Keratinocyte (primary cell): ENCODE results near the gene HOXC9. TPM values are rescaled to one million over a fixed set of nuclear protein-coding genes. Genes with fewer than 3 reads are reported as not detected.

Experiments
- DNase-seq: peaks from one replicate; pipeline ENCODE4 v3.0.0-alpha.2; 2011; ENCODE audit warnings: low read depth, missing footprints, low spot score
- FAIRE-seq: peaks from 2 replicates; lab custom pipeline; 2011; peaks lifted over from hg19 to GRCh38; lab: Jason Lieb, UNC
- H2AFZ ChIP-seq: 2 replicates; pipeline ENCODE4 v1.6.0; 2012; ENCODE audit warnings: low read length, control low read depth, inconsistent platforms; ENCODE audit not compliant: control insufficient read depth
- H3K27ac ChIP-seq: 2 replicates; pipeline ENCODE4 v1.5.1; 2011; ENCODE audit warnings: low read length; ENCODE audit not compliant: control insufficient read depth, insufficient read depth
- H3K27me3 ChIP-seq: 3 replicates; pipeline ENCODE4 v1.6.0; 2011; ENCODE audit warnings: low read length; ENCODE audit not compliant: control insufficient read depth, insufficient read depth; ENCODE audit errors: extremely low read depth
- H3K36me3 ChIP-seq, 2 experiments: 2 replicates in 1 of 2; 3 replicates in 1 of 2; pipeline ENCODE4 v1.5.1; 2011; ENCODE audit warnings: low read length in 2 of 2, mild to moderate bottlenecking in 1 of 2; ENCODE audit not compliant: control insufficient read depth in 2 of 2, insufficient read depth in 2 of 2; ENCODE audit errors: extremely low read depth in 1 of 2
- H3K4me1 ChIP-seq: 3 replicates; pipeline ENCODE4 v1.5.1; 2011; ENCODE audit warnings: low read length; ENCODE audit not compliant: control insufficient read depth, insufficient read depth; ENCODE audit errors: extremely low read depth
- H3K4me2 ChIP-seq: 3 replicates; pipeline ENCODE4 v1.6.0; 2011; ENCODE audit warnings: low read depth, low read length; ENCODE audit not compliant: control insufficient read depth, insufficient read depth; ENCODE audit errors: extremely low read depth
- H3K4me3 ChIP-seq, 3 experiments: fragments of 200-600 bp in 1 of 3; sonication (generic) in 1 of 3; 2 replicates in 2 of 3; 3 replicates in 1 of 3; pipeline ENCODE4 v1.5.1; 2011 to 2016; ENCODE audit warnings: low read length in 3 of 3, mild to moderate bottlenecking in 3 of 3, control low read depth in 2 of 3, inconsistent platforms in 1 of 3, low read depth in 1 of 3, mixed read lengths in 1 of 3, mixed run types in 1 of 3, moderate library complexity in 1 of 3; ENCODE audit not compliant: control insufficient read depth in 2 of 3, insufficient read depth in 2 of 3; ENCODE audit errors: extremely low read depth in 1 of 3
- H3K79me2 ChIP-seq: 2 replicates; pipeline ENCODE4 v1.6.0; 2012; ENCODE audit warnings: low read length; ENCODE audit not compliant: control insufficient read depth, insufficient read depth
- H3K9ac ChIP-seq: 3 replicates; pipeline ENCODE4 v1.6.0; 2011; ENCODE audit warnings: low read length; ENCODE audit not compliant: control insufficient read depth, insufficient read depth; ENCODE audit errors: extremely low read depth
- H3K9me1 ChIP-seq: 3 replicates; pipeline ENCODE4 v1.6.0; 2011; ENCODE audit warnings: low read length; ENCODE audit not compliant: control insufficient read depth, insufficient read depth; ENCODE audit errors: extremely low read depth
- H3K9me3 ChIP-seq: 2 replicates; pipeline ENCODE4 v1.5.1; 2012; ENCODE audit warnings: low read depth, low read length; ENCODE audit not compliant: control insufficient read depth
- H4K20me1 ChIP-seq: 3 replicates; pipeline ENCODE4 v1.6.0; 2011; ENCODE audit warnings: low read length; ENCODE audit not compliant: control insufficient read depth, insufficient read depth; ENCODE audit errors: extremely low read depth
- CTCF ChIP-seq, 3 experiments: IDR thresholded peaks in 1 of 3; conservative IDR thresholded peaks in 1 of 3; optimal IDR thresholded peaks in 1 of 3; 2 replicates in 2 of 3; 3 replicates in 1 of 3; pipeline versions ENCODE3 to v1.5.1; 2011; ENCODE audit warnings: low read length in 3 of 3, mild to moderate bottlenecking in 3 of 3, moderate library complexity in 2 of 3, control low read depth in 1 of 3, inconsistent platforms in 1 of 3; ENCODE audit not compliant: insufficient read depth in 2 of 3; ENCODE audit errors: extremely low read depth in 1 of 3
- EZH2 ChIP-seq: IDR thresholded peaks from one replicate; pipeline ENCODE4 v1.6.1; 2012; ENCODE audit warnings: inconsistent platforms, mild to moderate bottlenecking, low read length, moderate library complexity
- dilution Hi-C: fragments of 300-500 bp; cut with MboI; formaldehyde crosslinking; loops from one replicate; pipeline ENCODE4 v1.7.0; 2020; ENCODE audit warnings: low sequenced_read_pairs; ENCODE audit not compliant: extremely low pct_ligation_motif_present
- polyA plus RNA-seq, 5 experiments: library from polyadenylated mRNA; depleted of rRNA in 3 of 5; stranded (reverse) in 3 of 5; stranded (forward) in 1 of 5; unstranded in 1 of 5; fragments of >200 nt; gene quantifications; 1 replicate in 1 of 5; 2 replicates in 3 of 5; 3 replicates in 1 of 5; pipeline versions ENCODE4 v1.2.1 to v1.2.3, GENCODE V29; 2011 to 2012; ENCODE audit warnings: missing spikeins in 2 of 5, low read depth in 1 of 5, low replicate concordance in 1 of 5

Gene HOXC9
- polyA plus RNA-seq, 1 donor (not counting 4 experiments of a cell fraction or from before 2014, with no cell fraction given) = 1.8 TPM

GRCh38 chr12:53960187-53961024, 39.6 kb upstream of the HOXC9 start:
- Histone ChIP-seq H3K27ac (no peak overlapping the region), H4K20me1 (no peaks in the 10 kb centered on the region), H2AFZ (no peak overlapping the region), H3K4me2 (no peak overlapping the region), H3K9me1 (no peaks in the 10 kb centered on the region), H3K36me3 (peaks cover 0 to 2% of the 10 kb centered on the region in 2 experiments), H3K9ac (no peak overlapping the region), H3K4me3 (no peak overlapping the region), H3K79me2 (no peaks in the 10 kb centered on the region), H3K4me1 (peaks cover 14% of the 10 kb centered on the region), H3K27me3 (peaks cover 47% of the 10 kb centered on the region), H3K9me3 (no peaks in the 10 kb centered on the region)
- FAIRE-seq (no peak), DNase-seq (no peak)
- dilution Hi-C loops = no loop called here
- TF ChIP-seq EZH2 = no peak
- no peak for TF ChIP-seq CTCF (optimal IDR thresholded peaks at IDR 0.05 in 1 of 3, IDR thresholded peaks at IDR 0.05 in 1 of 3, conservative IDR thresholded peaks at IDR 0.05 in 1 of 3; ENCODE audit: extremely low read depth in 1 of 3, insufficient read depth in 2 of 3, low read length in 3 of 3)

GRCh38 chr12:53961025-53961761, 38.8 kb upstream of the HOXC9 start:
- Histone ChIP-seq H3K9me1 (no peaks in the 10 kb centered on the region), H3K4me2 (no peak overlapping the region), H3K27ac (no peak overlapping the region), H3K27me3 (peaks cover 39% of the 10 kb centered on the region), H3K4me3 (no peak overlapping the region), H3K9me3 (no peaks in the 10 kb centered on the region), H2AFZ (no peak overlapping the region), H3K79me2 (no peaks in the 10 kb centered on the region), H4K20me1 (no peaks in the 10 kb centered on the region), H3K4me1 (peaks cover 6% of the 10 kb centered on the region), H3K36me3 (peaks cover 0 to 2% of the 10 kb centered on the region in 2 experiments), H3K9ac (no peak overlapping the region)
- TF ChIP-seq EZH2 (no peak), CTCF (optimal IDR thresholded peaks at IDR 0.05 in 1 of 3, IDR thresholded peaks at IDR 0.05 in 1 of 3, conservative IDR thresholded peaks at IDR 0.05 in 1 of 3; ENCODE audit: extremely low read depth in 1 of 3, insufficient read depth in 2 of 3, low read length in 3 of 3) (no peak)
- dilution Hi-C loops = no loop called here
- FAIRE-seq (no peak), DNase-seq (no peak)
